ENCODE results near the gene FAM124A.
"Not testable (repeated sequence)": the region's sequence is repeated elsewhere in the genome, so short reads cannot be mapped to it uniquely, and the experiment has no call there.

FAM124A gene

DNA sequence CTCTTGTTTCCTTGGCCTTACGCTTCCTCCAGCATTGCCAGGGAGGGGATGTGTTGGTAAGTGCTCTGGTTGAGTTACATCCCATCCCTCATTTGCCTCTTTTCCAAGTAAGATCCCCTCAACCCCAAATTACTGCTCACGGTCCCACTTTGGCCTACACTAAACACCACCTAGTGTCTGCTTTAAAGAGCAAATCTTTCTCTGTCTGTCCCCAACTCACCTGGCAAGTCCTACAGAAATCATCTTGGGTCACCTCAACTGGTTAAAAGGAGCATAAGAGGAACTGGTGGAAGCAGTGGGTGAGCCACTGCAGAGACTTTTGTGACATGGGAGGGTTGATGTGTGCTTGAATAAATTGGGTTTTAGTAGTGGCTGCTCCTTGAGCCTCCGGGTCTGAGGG is 62.1 kb downstream of the FAM124A start:
- no peak for DNase-seq (ENCODE audit: low read depth)
- no peak for TF ChIP-seq POLR2A (IDR thresholded peaks at IDR 0.05; ENCODE audit: extremely low read depth, insufficient read length)
- TF ChIP-seq MYC (IDR thresholded peaks at IDR 0.05; ENCODE audit: low read depth, low read length): no peak
- TF ChIP-seq, protein P1, sequence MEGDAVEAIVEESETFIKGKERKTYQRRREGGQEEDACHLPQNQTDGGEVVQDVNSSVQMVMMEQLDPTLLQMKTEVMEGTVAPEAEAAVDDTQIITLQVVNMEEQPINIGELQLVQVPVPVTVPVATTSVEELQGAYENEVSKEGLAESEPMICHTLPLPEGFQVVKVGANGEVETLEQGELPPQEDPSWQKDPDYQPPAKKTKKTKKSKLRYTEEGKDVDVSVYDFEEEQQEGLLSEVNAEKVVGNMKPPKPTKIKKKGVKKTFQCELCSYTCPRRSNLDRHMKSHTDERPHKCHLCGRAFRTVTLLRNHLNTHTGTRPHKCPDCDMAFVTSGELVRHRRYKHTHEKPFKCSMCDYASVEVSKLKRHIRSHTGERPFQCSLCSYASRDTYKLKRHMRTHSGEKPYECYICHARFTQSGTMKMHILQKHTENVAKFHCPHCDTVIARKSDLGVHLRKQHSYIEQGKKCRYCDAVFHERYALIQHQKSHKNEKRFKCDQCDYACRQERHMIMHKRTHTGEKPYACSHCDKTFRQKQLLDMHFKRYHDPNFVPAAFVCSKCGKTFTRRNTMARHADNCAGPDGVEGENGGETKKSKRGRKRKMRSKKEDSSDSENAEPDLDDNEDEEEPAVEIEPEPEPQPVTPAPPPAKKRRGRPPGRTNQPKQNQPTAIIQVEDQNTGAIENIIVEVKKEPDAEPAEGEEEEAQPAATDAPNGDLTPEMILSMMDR (IDR thresholded peaks at IDR 0.05; ENCODE audit: low read depth, low read length): no peak
- TF ChIP-seq, protein P2, sequence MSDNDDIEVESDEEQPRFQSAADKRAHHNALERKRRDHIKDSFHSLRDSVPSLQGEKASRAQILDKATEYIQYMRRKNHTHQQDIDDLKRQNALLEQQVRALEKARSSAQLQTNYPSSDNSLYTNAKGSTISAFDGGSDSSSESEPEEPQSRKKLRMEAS (IDR thresholded peaks at IDR 0.05; ENCODE audit: low read depth, low read length): no peak
- H3K4me3 ChIP-seq (ENCODE audit: low read depth, low read length): no peak overlapping the region

DNA sequence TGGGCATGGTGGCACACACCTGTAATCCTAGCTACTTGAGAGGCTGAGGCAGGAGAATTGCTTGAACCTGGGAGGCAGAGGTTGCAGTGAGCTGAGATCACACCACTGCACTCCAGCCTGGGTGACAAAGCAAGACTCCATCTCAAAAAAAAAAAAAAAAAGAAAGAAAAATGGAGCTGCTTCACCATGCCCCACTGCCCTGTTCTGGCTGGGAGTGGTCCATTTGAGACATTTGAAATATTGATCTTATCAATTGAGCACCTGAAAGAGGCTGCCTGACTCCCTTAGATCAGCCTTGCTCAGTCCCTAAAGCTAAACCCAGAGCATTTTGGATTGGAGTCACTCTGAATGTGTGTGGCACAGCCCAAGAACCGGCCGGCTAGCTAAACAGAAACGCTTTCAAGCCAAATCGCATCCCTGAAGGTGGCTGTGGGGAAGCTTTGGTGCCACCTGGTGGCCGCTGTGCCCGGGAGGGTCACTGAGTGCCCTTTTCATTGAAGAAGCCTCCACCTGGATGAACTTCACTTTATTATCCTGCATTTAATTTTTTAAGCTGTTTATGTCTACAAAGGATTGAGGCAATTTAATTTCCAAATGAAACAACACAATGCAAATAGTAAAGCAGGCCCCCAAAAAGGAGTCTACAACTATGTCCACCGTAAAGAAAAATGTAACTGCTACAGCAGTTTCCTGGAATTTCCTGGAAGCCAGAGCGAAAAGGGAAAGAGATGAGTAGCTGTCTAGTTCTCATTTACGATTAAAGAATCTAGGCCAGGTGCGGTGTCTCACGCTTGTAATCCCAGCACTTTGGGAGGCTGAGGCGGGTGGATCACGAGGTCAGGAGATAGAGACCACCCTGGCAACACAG is 64.2 kb downstream of the FAM124A start:
- DNase-seq (ENCODE audit: low read depth): peak; percentile 77
- no peak overlapping the region for H3K4me3 ChIP-seq (ENCODE audit: low read depth, low read length)
- TF ChIP-seq, protein P2 (IDR thresholded peaks at IDR 0.05; ENCODE audit: low read depth, low read length): no peak
- TF ChIP-seq, protein P1 (IDR thresholded peaks at IDR 0.05; ENCODE audit: low read depth, low read length): peak; percentile 96

DNA sequence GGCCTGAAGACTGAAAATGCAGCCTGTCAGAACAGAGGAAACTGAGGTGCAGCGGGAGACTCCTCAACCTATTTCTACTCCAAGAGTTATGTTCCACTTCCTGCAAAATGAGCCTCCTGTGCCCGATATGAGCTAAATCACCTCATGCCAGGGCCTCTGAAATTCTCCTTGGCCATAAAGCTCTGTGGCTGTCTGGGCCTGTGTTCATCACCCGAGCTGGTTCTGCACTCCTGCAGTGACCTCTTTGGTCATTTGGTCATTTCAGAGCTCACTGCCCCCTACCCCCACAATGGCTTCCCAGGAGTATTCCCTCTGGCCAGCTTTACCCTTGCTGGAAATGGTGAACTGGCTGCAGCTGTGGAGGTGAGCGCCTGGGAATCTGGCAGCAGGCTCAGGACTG is 65.6 kb downstream of the FAM124A start:
- no peak overlapping the region for H3K4me3 ChIP-seq (ENCODE audit: low read depth, low read length)
- no peak for DNase-seq (ENCODE audit: low read depth)
- TF ChIP-seq, protein P1 (IDR thresholded peaks at IDR 0.05; ENCODE audit: low read depth, low read length): no peak
- no peak for TF ChIP-seq POLR2A (IDR thresholded peaks at IDR 0.05; ENCODE audit: extremely low read depth, insufficient read length)
- TF ChIP-seq, protein P2 (IDR thresholded peaks at IDR 0.05; ENCODE audit: low read depth, low read length): no peak
- TF ChIP-seq MYC (IDR thresholded peaks at IDR 0.05; ENCODE audit: low read depth, low read length): no peak

DNA sequence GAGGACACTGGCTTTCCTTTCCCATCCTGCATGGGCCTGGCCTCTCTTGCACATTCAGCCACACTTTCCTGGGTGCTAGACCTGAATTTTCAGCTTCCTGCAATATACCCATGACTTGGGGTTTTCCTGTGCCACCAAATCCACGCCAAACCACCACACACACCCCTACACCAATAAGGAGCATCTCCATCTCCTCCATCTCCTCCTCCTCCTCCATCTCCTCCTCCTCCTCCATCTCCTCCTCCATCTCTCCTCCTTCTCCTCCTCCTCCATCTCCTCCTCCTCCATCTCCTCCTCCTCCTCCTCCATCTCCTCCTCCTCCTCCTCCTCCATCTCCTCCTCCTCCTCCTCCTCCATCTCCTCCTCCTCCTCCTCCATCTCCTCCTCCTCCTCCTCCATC is 66.1 kb downstream of the FAM124A start:
- not testable (repeated sequence) for H3K4me3 ChIP-seq (ENCODE audit: low read depth, low read length); DNase-seq (ENCODE audit: low read depth)

DNA sequence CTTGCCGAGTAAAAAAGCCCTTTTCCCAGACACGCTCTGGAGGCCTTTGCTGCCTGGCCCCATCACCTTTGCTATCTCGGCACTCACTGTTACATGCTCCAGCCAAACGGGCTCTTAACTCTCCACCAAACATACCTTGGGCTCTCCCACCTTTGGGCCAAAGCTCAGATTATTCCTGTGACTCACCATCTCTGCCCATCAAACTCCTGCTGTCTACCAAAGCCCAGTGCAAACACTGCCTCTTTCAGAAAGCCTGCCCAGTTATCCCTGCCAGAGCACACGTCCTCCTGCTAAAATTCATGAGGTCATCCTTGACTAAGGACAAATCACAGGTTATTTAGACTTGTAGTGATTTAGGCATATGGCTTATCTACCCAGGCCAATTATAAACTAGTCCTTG is 69.1 kb downstream of the FAM124A start:
- TF ChIP-seq POLR2A (IDR thresholded peaks at IDR 0.05; ENCODE audit: extremely low read depth, insufficient read length): no peak
- TF ChIP-seq MYC (IDR thresholded peaks at IDR 0.05; ENCODE audit: low read depth, low read length): no peak
- TF ChIP-seq, protein P1 (IDR thresholded peaks at IDR 0.05; ENCODE audit: low read depth, low read length): no peak
- TF ChIP-seq, protein P2 (IDR thresholded peaks at IDR 0.05; ENCODE audit: low read depth, low read length): no peak
- no peak overlapping the region for H3K4me3 ChIP-seq (ENCODE audit: low read depth, low read length)
- DNase-seq (ENCODE audit: low read depth): no peak

DNA sequence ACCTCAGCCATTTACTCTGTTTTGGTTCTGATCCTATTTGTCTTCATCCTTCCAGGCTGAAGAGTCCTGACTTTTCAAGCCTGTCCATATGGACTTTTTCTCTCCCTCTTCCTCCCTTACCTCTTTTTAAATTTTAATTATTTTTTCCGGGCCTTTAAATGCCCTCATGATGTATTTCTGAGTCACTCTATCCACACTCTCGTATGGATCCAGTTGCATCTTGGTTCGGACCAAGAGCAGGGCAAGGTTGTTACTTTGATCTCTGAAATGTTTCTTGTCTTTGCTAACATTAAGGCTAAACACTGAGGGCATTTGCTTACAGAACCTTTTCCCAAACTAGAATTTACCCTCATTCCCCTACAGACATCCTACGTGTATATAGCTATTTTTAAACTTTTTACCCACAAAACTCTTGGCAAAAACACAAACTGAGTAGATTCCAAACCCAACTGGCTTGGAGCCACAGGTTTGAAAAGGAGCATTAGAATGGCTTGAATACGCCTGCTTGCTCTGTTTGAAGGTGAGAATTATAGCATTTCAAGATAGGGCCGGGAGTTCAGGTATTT is 69.9 kb downstream of the FAM124A start:
- TF ChIP-seq, protein P1 (IDR thresholded peaks at IDR 0.05; ENCODE audit: low read depth, low read length): no peak
- no peak for TF ChIP-seq POLR2A (IDR thresholded peaks at IDR 0.05; ENCODE audit: extremely low read depth, insufficient read length)
- TF ChIP-seq, protein P2 (IDR thresholded peaks at IDR 0.05; ENCODE audit: low read depth, low read length): no peak
- TF ChIP-seq MYC (IDR thresholded peaks at IDR 0.05; ENCODE audit: low read depth, low read length): no peak
- DNase-seq (ENCODE audit: low read depth): no peak
- no peak overlapping the region for H3K4me3 ChIP-seq (ENCODE audit: low read depth, low read length)
